Measurements from ENCODE around the gene MYO16. TPM values are rescaled to one million over a fixed set of nuclear protein-coding genes. Genes with fewer than 3 reads are reported as not detected.
"Not testable (repeated sequence)": the region's sequence is repeated elsewhere in the genome, so short reads cannot be mapped to it uniquely, and the experiment has no call there.

The MYO16 gene
- total and polyA plus RNA-seq, 8 donors = 0.03 to 0.47 (median 0.16) TPM

GRCh38 chr13:108779308-108779707 is 149.9 kb downstream of the MYO16 start:
- Histone ChIP-seq H3K9me3 (no peaks in the 10 kb centered on the region), H3K27me3 (no peaks in the 10 kb centered on the region), H3K36me3 (no peaks in the 10 kb centered on the region), H3K27ac (no peak overlapping the region), H3K4me3 (no peak overlapping the region), H3K4me1 (no peaks in the 10 kb centered on the region)
- intact Hi-C loops (cut with DNase I) = no loop called here
- no peak for TF ChIP-seq CTCF (IDR thresholded peaks at IDR 0.05)
- ATAC-seq (no peak), FAIRE-seq (no peak), DNase-seq (no peak)
- WGBS, 2 donors = 67 to 69% methylated on average over 2 of the region's 2 CpGs

GRCh38 chr13:108780706-108781105 is 151.3 kb downstream of the MYO16 start:
- Histone ChIP-seq H3K36me3 (no peaks in the 10 kb centered on the region), H3K4me3 (no peak overlapping the region), H3K9me3 (no peaks in the 10 kb centered on the region), H3K4me1 (no peaks in the 10 kb centered on the region), H3K27ac (no peak overlapping the region), H3K27me3 (no peaks in the 10 kb centered on the region)
- no peak for ATAC-seq
- no peak for DNase-seq
- intact Hi-C loops (cut with DNase I) = no loop called here
- WGBS, 2 donors = 60 to 80% methylated on average over 3 of the region's 3 CpGs
- FAIRE-seq = no peak
- TF ChIP-seq CTCF (IDR thresholded peaks at IDR 0.05) = no peak

GRCh38 chr13:108781312-108781711 is 151.9 kb downstream of the MYO16 start:
- no peak for FAIRE-seq
- Histone ChIP-seq H3K9me3 (no peaks in the 10 kb centered on the region), H3K27me3 (no peaks in the 10 kb centered on the region), H3K4me1 (no peaks in the 10 kb centered on the region), H3K36me3 (no peaks in the 10 kb centered on the region), H3K4me3 (no peak overlapping the region), H3K27ac (no peak overlapping the region)
- DNase-seq = no peak
- no peak for TF ChIP-seq CTCF (IDR thresholded peaks at IDR 0.05)
- 35 to 41% methylated on average over 4 of the region's 4 CpGs for WGBS, 2 donors
- ATAC-seq = no peak
- intact Hi-C loops (cut with DNase I) = no loop called here

- ATAC-seq; H3K4me3 ChIP-seq; DNase-seq; FAIRE-seq; H3K27me3 ChIP-seq; H3K9me3 ChIP-seq; H3K4me1 ChIP-seq; H3K36me3 ChIP-seq; H3K27ac ChIP-seq; intact Hi-C loops (cut with DNase I): not testable (repeated sequence)
- WGBS, 2 donors = 43 to 58% methylated on average over 2 of the region's 2 CpGs
These were observed 153.1 kb downstream of the MYO16 start for GRCh38 chr13:108782480-108782879.

GRCh38 chr13:108785844-108786243 is 156.4 kb downstream of the MYO16 start:
- H3K4me3 ChIP-seq = no peak overlapping the region
- ATAC-seq = no peak
- no peak overlapping the region for H3K27ac ChIP-seq
- intact Hi-C loops (cut with DNase I) = no loop called here
- DNase-seq = no peak
- FAIRE-seq = no peak
- 68 to 82% methylated on average over 3 of the region's 3 CpGs for WGBS, 2 donors
- peaks cover 0 to 3% (median 0%) of the 10 kb centered on the region in 4 donors for H3K27me3 ChIP-seq
- no peak for TF ChIP-seq CTCF (IDR thresholded peaks at IDR 0.05)
- no peaks in the 10 kb centered on the region for H3K36me3 ChIP-seq
- H3K9me3 ChIP-seq = no peaks in the 10 kb centered on the region
- no peaks in the 10 kb centered on the region for H3K4me1 ChIP-seq
